Measurements from ENCODE around the gene MAP4K2. TPM values are rescaled to one million over a fixed set of nuclear protein-coding genes. Genes with fewer than 3 reads are reported as not detected.

The MAP4K2 gene
- total RNA-seq, 4 donors from 2014 or later = 10.2 to 49.1 (median 24.4) TPM

GRCh38 chr11:64744544-64745188, 58.3 kb downstream of the MAP4K2 start:
- intact Hi-C loops (cut with DNase I; ENCODE audit: low total_unique reads) = no loop called here
- Histone ChIP-seq H3K27me3 (no peaks in the 10 kb centered on the region), H3K4me1 (peaks cover 0 to 7% of the 10 kb centered on the region in 2 donors), H3K4me3 (peak overlapping the region; percentile 42 to 49), H3K27ac (peak overlapping the region; percentile 87 to 91), H3K9me3 (no peaks in the 10 kb centered on the region), H3K36me3 (no peaks in the 10 kb centered on the region)
- DNase-seq = peak; percentile 26 to 41
- TF ChIP-seq POLR2A (IDR thresholded peaks at IDR 0.05) (no peak), CTCF (IDR thresholded peaks at IDR 0.05) (no peak)

- Histone ChIP-seq H3K4me3 (peak within 1 kb of the TSS; percentile 42 to 49), H3K9me3 (no peaks in the 10 kb centered on the region), H3K27ac (peak within 1 kb of the TSS; percentile 87 to 91), H3K4me1 (peaks cover 0 to 7% of the 10 kb centered on the region in 2 donors), H3K27me3 (no peaks in the 10 kb centered on the region), H3K36me3 (no peaks in the 10 kb centered on the region)
- DNase-seq = peak; percentile 77 to 80
- intact Hi-C loops (cut with DNase I; ENCODE audit: low total_unique reads) = no loop called here
- TF ChIP-seq CTCF (IDR thresholded peaks at IDR 0.05) (peak; percentile 58 to 77 (median 70)), POLR2A (IDR thresholded peaks at IDR 0.05) (peak in 1 of 2 donors; percentile 11)
Observed at GRCh38 chr11:64743591-64744543, 59.1 kb downstream of the MAP4K2 start, which contains the start of gene RASGRP2. Gene RASGRP2 (minus strand): TSS chr11:64744142. CDS start chr11:64742866, 1,276 bp downstream.

GRCh38 chr11:64742889-64743590, 60.0 kb downstream of the MAP4K2 start:
- peaks cover 0 to 7% of the 10 kb centered on the region in 2 donors for H3K4me1 ChIP-seq
- no peaks in the 10 kb centered on the region for H3K27me3 ChIP-seq
- intact Hi-C loops (cut with DNase I; ENCODE audit: low total_unique reads) = no loop called here
- H3K4me3 ChIP-seq = peak overlapping the region; percentile 42 to 49
- H3K27ac ChIP-seq = peak overlapping the region; percentile 87 to 91
- DNase-seq = peak; percentile 78 to 84
- no peaks in the 10 kb centered on the region for H3K9me3 ChIP-seq
- no peaks in the 10 kb centered on the region for H3K36me3 ChIP-seq
- TF ChIP-seq CTCF (IDR thresholded peaks at IDR 0.05) = peak; percentile 69 to 85 (median 76)
- TF ChIP-seq POLR2A (IDR thresholded peaks at IDR 0.05) = peak in 1 of 2 donors; percentile 25

- Histone ChIP-seq H3K27ac (peak overlapping the region; percentile 87 to 91), H3K27me3 (no peaks in the 10 kb centered on the region), H3K4me1 (peaks cover 0 to 7% of the 10 kb centered on the region in 2 donors), H3K9me3 (no peaks in the 10 kb centered on the region), H3K4me3 (peak overlapping the region; percentile 42 to 49), H3K36me3 (no peaks in the 10 kb centered on the region)
- peak; percentile 32 to 34 for DNase-seq
- intact Hi-C loops (cut with DNase I; ENCODE audit: low total_unique reads) = no loop called here
- TF ChIP-seq CTCF (IDR thresholded peaks at IDR 0.05) (no peak), POLR2A (IDR thresholded peaks at IDR 0.05) (no peak)
Observed at GRCh38 chr11:64742087-64742888, 60.7 kb downstream of the MAP4K2 start.

All from uterus (tissue), 4 donors.